Testis (tissue), 3 donors: ENCODE measurements around the gene PAMR1. TPM values are rescaled to one million over a fixed set of nuclear protein-coding genes. Genes with fewer than 3 reads are reported as not detected.

ENCODE experiments used
- DNase-seq: peaks from one replicate; pipeline ENCODE4 v3.0.0-alpha.2; 2019
- H3K27ac ChIP-seq, 2 donors: fragments of 200-600 bp; sonication (generic); one replicate each; pipeline ENCODE4 v1.5.1; 2019
- H3K27me3 ChIP-seq: fragments of 200-600 bp; sonication (generic); one replicate; pipeline ENCODE4 v1.5.1; 2019
- H3K36me3 ChIP-seq: fragments of 200-600 bp; sonication (generic); one replicate; pipeline ENCODE4 v1.5.1; 2017; ENCODE audit warnings: low read depth; ENCODE audit errors: missing control alignments
- H3K4me1 ChIP-seq: fragments of 200-600 bp; sonication (generic); one replicate; pipeline ENCODE4 v1.5.1; 2019
- H3K4me3 ChIP-seq, 2 donors: fragments of 200-600 bp; sonication (generic); one replicate each; pipeline ENCODE4 v1.5.1; 2017 to 2019
- H3K9me3 ChIP-seq: fragments of 200-600 bp; sonication (generic); one replicate; pipeline ENCODE4 v1.5.1; 2017
- POLR2A ChIP-seq: fragments of 450-650 bp; IDR thresholded peaks from one replicate; pipeline ENCODE4 v1.6.1; 2017; ENCODE audit warnings: antibody characterized with exemption, mild to moderate bottlenecking, moderate library complexity
- WGBS, 2 donors: methylation state at CpG; one replicate each; pipeline ENCODE4 v1.1.5; 2018; 5-methylcytosine and 5-hydroxymethylcytosine counted together
- intact Hi-C: fragments of 100-400 bp; cut with DNase I; formaldehyde crosslinking; loops from one replicate; pipeline ENCODE4 v1.15.1; 2023; ENCODE audit warnings: low total_unique reads
- polyA plus RNA-seq: library from polyadenylated mRNA; stranded (reverse); fragments of 350-450 nt; fragmentation: Illumina TruSeq; extraction: RNeasy Lipid Tissue Mini Kit (QIAGEN cat#74804); gene quantifications from one replicate; pipeline ENCODE4 v1.2.3, GENCODE V29; 2014; ENCODE audit warnings: low read depth, low replicate concordance; ENCODE audit not compliant: insufficient read depth
- total RNA-seq, 2 donors: library from RNA; depleted of rRNA; stranded (reverse); fragments of >200 nt; gene quantifications; one replicate each; pipeline ENCODE4 v1.2.3, GENCODE V29; 2016
- TF ChIP-seq, protein P1 (sequence below), 3 experiments: fragments of 450-650 bp in 2 of 3; fragments of 200-600 bp in 1 of 3; sonication (generic) in 1 of 3; IDR thresholded peaks; one replicate each; pipeline ENCODE4 v1.5.1; 2016 to 2019; ENCODE audit warnings: antibody characterized with exemption in 3 of 3, mild to moderate bottlenecking in 2 of 3, moderate library complexity in 1 of 3

Gene PAMR1
- total and polyA plus RNA-seq, 3 donors from 2014 or later: 0.55 to 13.2 (median 1.5) TPM

DNA sequence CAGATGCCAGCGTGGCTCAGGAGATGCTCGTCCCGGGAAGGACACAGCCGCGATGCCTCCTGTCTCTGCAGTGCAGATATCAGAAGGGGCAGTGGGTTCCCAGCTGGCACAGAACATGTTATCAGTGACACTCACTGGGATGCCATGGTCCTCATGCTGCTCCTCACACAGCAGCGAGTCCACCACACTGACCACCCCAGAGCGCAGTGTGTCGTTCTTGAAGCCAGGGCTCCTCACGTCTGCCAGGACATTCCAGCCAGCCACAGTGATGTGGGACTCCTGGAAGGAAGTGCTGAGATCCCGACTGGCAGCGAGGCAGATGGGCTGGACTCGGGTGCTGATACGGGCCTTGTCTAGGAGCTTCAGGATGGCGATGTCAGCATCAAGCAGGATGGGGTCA, 93.0 kb downstream of the PAMR1 start:
- H3K4me1 ChIP-seq: no peaks in the 10 kb centered on the region
- intact Hi-C loops: no loop called here
- no peak overlapping the region for H3K4me3 ChIP-seq
- TF ChIP-seq, protein P1, sequence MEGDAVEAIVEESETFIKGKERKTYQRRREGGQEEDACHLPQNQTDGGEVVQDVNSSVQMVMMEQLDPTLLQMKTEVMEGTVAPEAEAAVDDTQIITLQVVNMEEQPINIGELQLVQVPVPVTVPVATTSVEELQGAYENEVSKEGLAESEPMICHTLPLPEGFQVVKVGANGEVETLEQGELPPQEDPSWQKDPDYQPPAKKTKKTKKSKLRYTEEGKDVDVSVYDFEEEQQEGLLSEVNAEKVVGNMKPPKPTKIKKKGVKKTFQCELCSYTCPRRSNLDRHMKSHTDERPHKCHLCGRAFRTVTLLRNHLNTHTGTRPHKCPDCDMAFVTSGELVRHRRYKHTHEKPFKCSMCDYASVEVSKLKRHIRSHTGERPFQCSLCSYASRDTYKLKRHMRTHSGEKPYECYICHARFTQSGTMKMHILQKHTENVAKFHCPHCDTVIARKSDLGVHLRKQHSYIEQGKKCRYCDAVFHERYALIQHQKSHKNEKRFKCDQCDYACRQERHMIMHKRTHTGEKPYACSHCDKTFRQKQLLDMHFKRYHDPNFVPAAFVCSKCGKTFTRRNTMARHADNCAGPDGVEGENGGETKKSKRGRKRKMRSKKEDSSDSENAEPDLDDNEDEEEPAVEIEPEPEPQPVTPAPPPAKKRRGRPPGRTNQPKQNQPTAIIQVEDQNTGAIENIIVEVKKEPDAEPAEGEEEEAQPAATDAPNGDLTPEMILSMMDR (IDR thresholded peaks at IDR 0.05): no peak
- no peak for TF ChIP-seq POLR2A
- H3K27ac ChIP-seq: no peak overlapping the region
- WGBS, 2 donors: 94 to 98% methylated on average over 9 to 14 of the region's 14 CpGs
- DNase-seq: no peak
- H3K27me3 ChIP-seq: no peaks in the 10 kb centered on the region
- no peaks in the 10 kb centered on the region for H3K9me3 ChIP-seq
- H3K36me3 ChIP-seq: no peaks in the 10 kb centered on the region

DNA sequence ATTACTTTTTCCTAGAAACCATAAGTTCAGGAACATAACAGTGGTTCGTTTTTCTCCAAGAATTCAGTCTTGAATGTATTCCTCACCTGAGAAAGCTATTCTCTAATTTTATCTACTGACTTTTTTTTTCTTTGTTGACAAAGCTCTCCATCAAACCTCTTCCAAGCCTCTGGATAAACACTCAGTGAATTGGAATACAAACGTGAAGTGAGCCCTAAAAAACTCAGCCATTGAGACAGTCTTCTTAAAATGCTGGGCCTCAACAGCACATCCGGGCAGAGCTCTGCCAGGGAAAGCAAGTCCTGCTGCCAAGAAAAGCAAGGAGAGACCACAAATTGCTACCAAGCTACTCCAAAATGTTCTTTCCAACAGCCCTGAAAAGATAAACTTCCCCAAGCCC, 98.3 kb downstream of the PAMR1 start:
- Histone ChIP-seq H3K27ac (no peak overlapping the region), H3K4me3 (no peak overlapping the region), H3K4me1 (no peaks in the 10 kb centered on the region), H3K27me3 (no peaks in the 10 kb centered on the region), H3K9me3 (no peaks in the 10 kb centered on the region), H3K36me3 (no peaks in the 10 kb centered on the region)
- 39 to 54% methylated on average over 3 of the region's 3 CpGs for WGBS, 2 donors
- intact Hi-C loops: no loop called here
- TF ChIP-seq, protein P1 (IDR thresholded peaks at IDR 0.05): no peak
- TF ChIP-seq POLR2A: no peak
- no peak for DNase-seq

DNA sequence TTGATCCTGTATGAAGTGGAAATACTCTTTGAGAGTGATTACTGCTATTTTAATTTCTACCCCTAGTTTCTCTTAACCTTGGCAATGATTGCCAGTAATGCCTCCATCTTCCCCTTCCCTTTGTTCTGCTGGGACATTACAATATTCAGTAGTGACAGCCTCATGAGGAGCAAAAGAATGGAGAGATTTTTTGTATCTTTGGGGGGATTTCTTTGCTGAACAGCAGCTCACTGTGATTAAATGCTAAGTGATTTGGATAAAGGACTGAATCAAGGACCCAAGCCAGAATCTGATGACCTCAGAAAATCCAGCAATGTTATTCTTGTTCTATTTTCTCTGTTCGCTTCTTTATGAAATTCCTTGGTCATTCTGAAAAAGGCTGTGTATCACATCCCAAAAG, 99.1 kb downstream of the PAMR1 start:
- Histone ChIP-seq H3K9me3 (no peaks in the 10 kb centered on the region), H3K36me3 (no peaks in the 10 kb centered on the region), H3K4me3 (no peak overlapping the region), H3K27me3 (no peaks in the 10 kb centered on the region), H3K27ac (no peak overlapping the region), H3K4me1 (no peaks in the 10 kb centered on the region)
- no peak for TF ChIP-seq POLR2A
- TF ChIP-seq, protein P1 (IDR thresholded peaks at IDR 0.05): no peak
- intact Hi-C loops: no loop called here
- 50 to 60% methylated on average over 1 of the region's 1 CpG for WGBS, 2 donors
- no peak for DNase-seq

DNA sequence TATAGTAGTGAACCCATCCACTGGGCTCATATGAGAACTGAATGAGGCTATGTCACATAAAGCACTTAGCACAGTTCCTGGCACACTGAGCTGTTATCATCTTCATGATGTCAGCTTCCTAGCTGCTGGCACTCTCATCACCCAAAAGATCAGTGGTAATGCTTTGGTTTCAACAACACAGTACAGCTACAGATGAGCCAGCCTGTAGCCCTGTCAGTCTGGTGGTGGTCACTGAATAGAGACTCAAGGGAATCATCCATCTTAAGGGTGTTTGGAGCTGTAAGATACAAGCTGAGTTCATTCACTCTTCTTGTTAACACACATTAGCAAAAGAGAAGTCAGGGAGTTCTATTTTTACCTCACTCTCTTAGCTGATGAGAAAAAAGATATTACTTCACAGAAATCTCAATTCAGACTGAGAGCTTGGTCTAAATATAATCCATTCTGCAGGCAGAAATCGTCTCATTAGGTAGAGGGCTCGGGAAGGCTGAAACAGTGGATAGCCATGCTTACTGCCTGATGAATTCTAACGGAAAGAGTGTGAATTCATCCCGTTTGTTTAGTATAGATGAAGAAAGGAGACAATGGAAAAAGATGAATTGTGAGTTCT, 99.7 kb downstream of the PAMR1 start:
- DNase-seq: no peak
- Histone ChIP-seq H3K4me3 (no peak overlapping the region), H3K9me3 (no peaks in the 10 kb centered on the region), H3K27me3 (no peaks in the 10 kb centered on the region), H3K27ac (no peak overlapping the region), H3K4me1 (no peaks in the 10 kb centered on the region), H3K36me3 (no peaks in the 10 kb centered on the region)
- intact Hi-C loops: no loop called here
- TF ChIP-seq, protein P1 (IDR thresholded peaks at IDR 0.05): no peak
- no peak for TF ChIP-seq POLR2A
- WGBS, 2 donors: 65 to 70% methylated on average over 4 of the region's 4 CpGs
